ENCODE measurements around the gene GSTA1. TPM values are rescaled to one million over a fixed set of nuclear protein-coding genes. Genes with fewer than 3 reads are reported as not detected.
"Not testable (repeated sequence)": the region's sequence is repeated elsewhere in the genome, so short reads cannot be mapped to it uniquely, and the experiment has no call there.

Gene GSTA1
- total RNA-seq, 2 donors from 2014 or later, result 24.0 to 329 TPM

DNA sequence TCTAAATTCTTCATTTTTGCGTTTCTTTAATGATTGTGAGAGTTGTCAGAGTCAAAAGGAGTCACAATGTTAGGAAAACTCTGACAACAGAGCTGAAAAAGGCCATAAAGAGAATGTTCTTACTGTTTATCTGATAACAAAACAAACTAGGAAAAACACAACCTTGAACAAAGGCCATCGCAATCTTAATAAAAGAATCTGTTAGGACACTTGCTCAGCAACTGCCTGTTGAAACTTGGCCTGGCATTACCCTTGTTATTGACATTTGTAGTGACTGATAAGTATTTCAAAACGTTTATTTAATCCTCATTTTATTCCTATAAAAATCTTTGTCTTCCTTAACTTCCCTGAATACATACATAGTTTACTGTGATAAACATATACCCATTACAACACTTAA lies 15.7 kb downstream of the GSTA1 start:
- Histone ChIP-seq H3K27me3 (replicated peaks; ENCODE audit: insufficient read depth) (no peaks in the 10 kb centered on the region), H3K4me3 (no peak overlapping the region), H3K9me3 (no peaks in the 10 kb centered on the region), H3K36me3 (no peaks in the 10 kb centered on the region), H3K4me1 (replicated peaks) (no peaks in the 10 kb centered on the region), H3K27ac (peak overlapping the region; percentile 32 to 56)
- intact Hi-C loops (cut with DNase I), result no loop called here
- TF ChIP-seq, protein P1, sequence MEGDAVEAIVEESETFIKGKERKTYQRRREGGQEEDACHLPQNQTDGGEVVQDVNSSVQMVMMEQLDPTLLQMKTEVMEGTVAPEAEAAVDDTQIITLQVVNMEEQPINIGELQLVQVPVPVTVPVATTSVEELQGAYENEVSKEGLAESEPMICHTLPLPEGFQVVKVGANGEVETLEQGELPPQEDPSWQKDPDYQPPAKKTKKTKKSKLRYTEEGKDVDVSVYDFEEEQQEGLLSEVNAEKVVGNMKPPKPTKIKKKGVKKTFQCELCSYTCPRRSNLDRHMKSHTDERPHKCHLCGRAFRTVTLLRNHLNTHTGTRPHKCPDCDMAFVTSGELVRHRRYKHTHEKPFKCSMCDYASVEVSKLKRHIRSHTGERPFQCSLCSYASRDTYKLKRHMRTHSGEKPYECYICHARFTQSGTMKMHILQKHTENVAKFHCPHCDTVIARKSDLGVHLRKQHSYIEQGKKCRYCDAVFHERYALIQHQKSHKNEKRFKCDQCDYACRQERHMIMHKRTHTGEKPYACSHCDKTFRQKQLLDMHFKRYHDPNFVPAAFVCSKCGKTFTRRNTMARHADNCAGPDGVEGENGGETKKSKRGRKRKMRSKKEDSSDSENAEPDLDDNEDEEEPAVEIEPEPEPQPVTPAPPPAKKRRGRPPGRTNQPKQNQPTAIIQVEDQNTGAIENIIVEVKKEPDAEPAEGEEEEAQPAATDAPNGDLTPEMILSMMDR (IDR thresholded peaks at IDR 0.05), result no peak
- TF ChIP-seq POLR2AphosphoS5 (IDR thresholded peaks at IDR 0.05), result peak; percentile 65
- peak; percentile 58 for DNase-seq (ENCODE audit: low spot score)
- 28% methylated on average over 3 of the region's 3 CpGs for WGBS

DNA sequence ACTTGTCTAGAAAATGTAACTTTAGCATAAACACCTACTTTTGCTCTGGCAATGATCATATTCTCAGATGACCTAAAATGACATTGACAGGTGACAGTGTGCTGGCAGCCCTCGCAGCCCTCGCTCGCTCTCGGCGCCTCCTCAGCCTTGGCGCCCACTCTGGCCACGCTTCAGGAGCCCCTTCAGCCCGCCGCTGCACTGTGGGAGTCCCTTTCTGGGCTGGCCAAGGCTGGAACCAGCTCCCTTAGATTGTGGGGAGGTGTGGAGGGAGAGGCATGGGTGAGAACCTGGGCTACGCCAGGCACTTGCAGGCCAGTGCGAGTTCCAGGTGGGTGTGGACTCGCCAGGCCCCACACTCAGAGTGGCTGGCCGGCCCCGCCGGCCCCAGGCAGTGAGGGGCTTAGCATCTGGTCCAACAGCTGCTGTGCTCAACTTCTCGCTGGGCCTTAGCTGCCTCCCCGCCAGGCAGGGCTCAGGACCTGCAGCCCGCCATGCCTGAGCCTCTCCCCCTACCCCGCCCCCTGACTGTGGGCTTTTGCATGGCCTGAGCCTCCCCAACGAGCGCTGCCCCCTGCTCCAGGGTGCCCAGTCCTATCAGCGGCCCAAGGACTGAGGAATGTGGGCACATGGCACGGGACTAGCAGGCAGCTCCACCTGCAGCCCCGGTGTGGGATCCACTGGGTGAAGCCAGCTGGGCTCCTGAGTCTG lies 17.2 kb downstream of the GSTA1 start:
- no peaks in the 10 kb centered on the region for H3K27me3 ChIP-seq (replicated peaks; ENCODE audit: insufficient read depth)
- WGBS, result 96% methylated on average over 21 of the region's 24 CpGs
- no peak overlapping the region for H3K27ac ChIP-seq
- H3K4me1 ChIP-seq (replicated peaks), result no peaks in the 10 kb centered on the region
- H3K4me3 ChIP-seq, result no peak overlapping the region
- intact Hi-C loops (cut with DNase I), result no loop called here
- DNase-seq (ENCODE audit: low spot score), result no peak
- no peaks in the 10 kb centered on the region for H3K9me3 ChIP-seq
- no peaks in the 10 kb centered on the region for H3K36me3 ChIP-seq
- TF ChIP-seq, protein P1 (IDR thresholded peaks at IDR 0.05), result no peak
- TF ChIP-seq POLR2AphosphoS5 (IDR thresholded peaks at IDR 0.05) (no peak), POLR2A (IDR thresholded peaks at IDR 0.05) (no peak)

DNA sequence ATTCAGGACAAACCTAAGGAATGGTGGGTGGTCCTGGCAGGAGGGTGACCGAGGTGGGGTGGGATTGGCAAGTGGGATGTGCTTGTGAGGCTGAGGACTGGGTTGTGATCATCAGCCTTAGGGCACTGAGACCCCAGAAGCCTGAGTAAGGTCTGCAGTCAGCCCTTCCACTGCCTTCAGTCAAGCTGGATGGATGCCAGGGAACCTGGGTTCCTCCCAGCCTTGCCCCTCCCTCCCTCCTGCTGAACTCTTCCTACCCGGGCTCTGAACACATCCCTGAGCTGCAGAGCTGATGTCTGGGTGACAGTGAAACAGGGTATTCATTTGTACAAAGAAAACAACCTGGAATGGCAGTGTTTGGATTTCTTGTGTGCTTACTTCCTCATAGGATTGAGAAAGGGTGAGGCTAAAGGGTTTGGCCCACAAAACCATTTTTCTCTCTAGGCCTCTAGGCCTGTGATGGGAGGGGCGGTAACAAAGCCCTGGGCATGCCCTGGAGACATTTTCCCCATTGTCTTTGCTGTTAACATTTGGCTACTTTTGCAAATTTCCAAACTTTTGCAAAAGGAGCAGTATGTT lies 20.8 kb downstream of the GSTA1 start:
- DNase-seq (ENCODE audit: low spot score), result peak; percentile 19
- H3K4me1 ChIP-seq (replicated peaks); H3K36me3 ChIP-seq; H3K27me3 ChIP-seq (replicated peaks; ENCODE audit: insufficient read depth); H3K9me3 ChIP-seq; intact Hi-C loops (cut with DNase I); H3K4me3 ChIP-seq: not testable (repeated sequence)
- TF ChIP-seq POLR2AphosphoS5 (IDR thresholded peaks at IDR 0.05), result peak; percentile 8
- 35% methylated on average over 3 of the region's 3 CpGs for WGBS
- H3K27ac ChIP-seq, result peak overlapping the region in 1 of 2 donors; percentile 8

DNA sequence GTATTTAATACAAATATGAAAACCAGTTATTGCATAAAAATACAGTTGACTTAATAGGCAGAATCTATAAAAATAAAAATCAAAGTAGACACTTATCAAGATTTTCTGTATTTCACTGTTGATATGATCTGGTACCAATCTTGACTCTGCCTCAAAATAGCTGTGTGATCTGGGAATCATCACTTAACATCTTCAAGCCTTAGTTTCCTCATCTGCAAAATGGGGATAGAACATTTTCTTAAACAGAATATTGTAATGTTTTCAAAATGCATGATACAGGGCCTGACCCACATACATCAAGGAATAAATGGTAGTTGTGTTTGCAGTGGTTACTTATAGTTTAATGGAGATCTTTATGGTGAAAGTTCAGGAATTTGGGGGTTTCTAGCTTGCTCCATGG lies 21.4 kb downstream of the GSTA1 start:
- H3K9me3 ChIP-seq; H3K36me3 ChIP-seq; H3K27me3 ChIP-seq (replicated peaks; ENCODE audit: insufficient read depth); H3K4me3 ChIP-seq; intact Hi-C loops (cut with DNase I); DNase-seq (ENCODE audit: low spot score); H3K4me1 ChIP-seq (replicated peaks): not testable (repeated sequence)
- peak overlapping the region in 1 of 2 donors; percentile 8 for H3K27ac ChIP-seq

DNA sequence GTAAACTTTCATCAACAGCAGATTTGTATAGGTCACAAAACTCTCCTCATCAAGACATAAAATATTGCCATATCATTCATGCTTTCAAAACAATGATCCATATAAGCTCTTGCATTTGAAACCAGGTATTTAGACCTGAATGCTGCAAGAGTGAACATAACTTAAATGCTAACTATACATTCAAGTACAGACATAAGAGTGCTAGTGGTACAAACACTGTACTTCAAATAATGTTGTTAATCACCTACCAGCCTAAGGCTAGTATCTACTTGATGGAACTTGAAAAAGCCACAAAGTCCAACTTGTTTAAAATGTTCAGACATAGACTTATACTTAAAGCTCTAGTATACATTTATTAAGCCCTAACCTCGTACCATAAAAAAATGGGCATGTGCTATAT lies 24.4 kb downstream of the GSTA1 start:
- H3K27me3 ChIP-seq (replicated peaks; ENCODE audit: insufficient read depth), result no peaks in the 10 kb centered on the region
- no peak overlapping the region for H3K4me3 ChIP-seq
- H3K4me1 ChIP-seq (replicated peaks), result no peaks in the 10 kb centered on the region
- TF ChIP-seq, protein P1 (IDR thresholded peaks at IDR 0.05), result no peak
- TF ChIP-seq POLR2AphosphoS5 (IDR thresholded peaks at IDR 0.05), result no peak
- TF ChIP-seq POLR2A (IDR thresholded peaks at IDR 0.05), result no peak
- WGBS, result 75% methylated on average over 1 of the region's 1 CpG
- DNase-seq (ENCODE audit: low spot score), result no peak
- no peaks in the 10 kb centered on the region for H3K36me3 ChIP-seq
- intact Hi-C loops (cut with DNase I), result no loop called here
- no peak overlapping the region for H3K27ac ChIP-seq
- no peaks in the 10 kb centered on the region for H3K9me3 ChIP-seq

DNA sequence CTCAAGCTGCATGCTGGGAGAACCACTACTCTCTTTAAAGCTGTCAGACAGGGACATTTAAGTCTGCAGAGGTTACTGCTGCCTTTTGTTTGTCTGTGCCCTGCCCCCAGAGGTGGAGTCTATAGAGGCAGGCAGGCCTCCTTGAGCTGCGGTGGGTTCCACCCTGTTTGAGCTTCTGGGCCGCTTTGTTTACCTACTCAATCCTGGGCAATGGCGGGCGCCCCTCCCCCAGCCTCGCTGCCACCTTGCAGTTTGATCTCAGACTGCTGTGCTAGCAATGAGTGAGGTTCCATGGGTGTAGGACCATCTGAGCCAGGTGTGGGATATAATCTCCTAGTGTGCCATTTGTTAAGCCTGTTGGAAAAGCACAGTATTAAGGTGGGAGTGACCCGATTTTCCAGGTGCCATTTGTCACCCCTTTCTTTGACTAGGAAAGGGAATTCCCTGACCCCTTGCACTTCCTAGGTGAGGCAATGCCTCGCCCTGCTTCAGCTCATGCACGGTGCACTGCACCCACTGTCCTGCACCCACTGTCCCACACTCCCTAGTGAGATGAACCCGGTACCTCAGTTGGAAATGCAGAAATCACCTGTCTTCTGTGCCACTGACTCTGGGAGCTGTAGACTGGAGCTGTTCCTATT lies 26.8 kb downstream of the GSTA1 start:
- intact Hi-C loops (cut with DNase I); DNase-seq (ENCODE audit: low spot score); H3K36me3 ChIP-seq; H3K4me1 ChIP-seq (replicated peaks); H3K9me3 ChIP-seq; H3K27ac ChIP-seq; H3K4me3 ChIP-seq; H3K27me3 ChIP-seq (replicated peaks; ENCODE audit: insufficient read depth): not testable (repeated sequence)
- WGBS, result 81% methylated on average over 9 of the region's 9 CpGs

DNA sequence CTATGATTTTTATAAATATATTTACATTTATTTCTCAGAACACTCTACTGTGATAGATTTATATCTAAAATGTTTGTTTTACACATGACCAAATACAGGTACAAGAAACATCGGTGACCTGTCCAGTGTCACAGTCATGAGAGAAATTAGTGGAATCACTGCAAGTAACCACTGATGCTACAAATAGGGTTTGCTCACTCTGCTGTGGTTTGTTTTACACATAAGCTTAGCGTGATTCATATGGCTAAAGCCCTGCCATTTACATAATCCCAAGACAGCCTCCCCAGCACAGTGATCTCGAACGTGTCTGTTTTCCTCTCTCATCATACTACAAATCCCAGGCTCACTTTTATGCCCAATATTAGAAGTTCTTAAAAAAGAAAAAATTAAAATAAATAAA lies 34.2 kb downstream of the GSTA1 start:
- intact Hi-C loops (cut with DNase I); H3K4me3 ChIP-seq; DNase-seq (ENCODE audit: low spot score); H3K4me1 ChIP-seq (replicated peaks); H3K27me3 ChIP-seq (replicated peaks; ENCODE audit: insufficient read depth); H3K9me3 ChIP-seq; H3K36me3 ChIP-seq; H3K27ac ChIP-seq: not testable (repeated sequence)
- 77% methylated on average over 4 of the region's 4 CpGs for whole genome bisulfite sequencing

DNA sequence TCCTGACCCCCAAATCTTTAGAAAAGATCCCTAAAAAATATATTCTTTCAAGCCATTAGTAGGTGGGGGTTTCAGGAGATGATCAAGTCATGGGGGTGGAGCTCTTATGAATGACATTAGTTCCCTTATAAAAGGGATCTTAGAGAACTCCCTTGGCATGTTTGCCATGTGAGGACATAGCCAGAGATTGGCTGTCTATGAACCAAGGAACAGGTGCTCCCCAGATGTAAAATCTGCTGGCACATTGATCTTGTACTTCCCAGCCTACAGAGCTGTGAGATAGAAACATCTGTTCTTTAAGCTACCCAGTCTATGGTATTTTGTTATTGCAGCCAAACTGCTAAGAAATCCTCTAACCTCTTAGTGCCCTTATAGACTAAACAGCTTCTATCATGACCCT lies 36.0 kb downstream of the GSTA1 start:
- H3K27me3 ChIP-seq (replicated peaks; ENCODE audit: insufficient read depth); H3K27ac ChIP-seq; H3K4me3 ChIP-seq; DNase-seq (ENCODE audit: low spot score); H3K9me3 ChIP-seq; H3K4me1 ChIP-seq (replicated peaks); H3K36me3 ChIP-seq; intact Hi-C loops (cut with DNase I): not testable (repeated sequence)

DNA sequence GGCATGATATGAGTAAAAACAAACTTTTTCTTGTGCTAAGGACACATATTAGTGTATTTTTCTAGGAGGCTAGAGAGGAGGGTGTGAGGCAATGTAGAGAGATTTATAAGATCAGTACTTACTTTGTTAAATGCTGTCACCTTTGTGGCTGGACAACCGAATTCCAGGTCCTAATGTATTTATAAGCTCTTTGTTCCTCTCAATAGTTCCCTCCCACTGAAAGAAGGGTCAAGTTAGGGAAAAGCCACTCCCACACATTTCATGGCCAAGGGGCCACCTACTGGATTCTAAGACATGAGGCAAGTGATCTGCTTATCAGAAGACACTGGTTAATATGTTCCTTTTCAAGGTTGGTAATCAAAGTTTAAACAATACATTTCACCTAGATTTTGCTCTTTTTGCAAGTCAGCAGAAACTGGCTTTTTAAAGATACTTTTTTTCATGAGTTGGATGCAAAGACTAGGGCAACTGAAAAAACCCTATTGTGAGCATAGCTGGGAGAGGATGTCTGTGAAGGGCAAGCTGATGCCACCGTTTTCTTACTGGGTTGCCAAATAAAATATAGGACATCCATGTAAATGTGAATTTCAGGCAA lies 40.2 kb downstream of the GSTA1 start, which contains the start of gene GSTA2:
Gene GSTA2, minus strand, starts transcription at position 154 of the 595 bp plus-strand sequence. CDS start 5,528 bp downstream, outside the sequence.
- intact Hi-C loops (cut with DNase I); H3K27me3 ChIP-seq (replicated peaks; ENCODE audit: insufficient read depth); H3K4me1 ChIP-seq (replicated peaks); H3K9me3 ChIP-seq; H3K27ac ChIP-seq; DNase-seq (ENCODE audit: low spot score); H3K36me3 ChIP-seq; H3K4me3 ChIP-seq: not testable (repeated sequence)
- 59% methylated on average over 2 of the region's 2 CpGs for WGBS

All from prostate gland (tissue), 2 donors.